ENCODE measurements around the gene MGMT.

MGMT gene

DNA sequence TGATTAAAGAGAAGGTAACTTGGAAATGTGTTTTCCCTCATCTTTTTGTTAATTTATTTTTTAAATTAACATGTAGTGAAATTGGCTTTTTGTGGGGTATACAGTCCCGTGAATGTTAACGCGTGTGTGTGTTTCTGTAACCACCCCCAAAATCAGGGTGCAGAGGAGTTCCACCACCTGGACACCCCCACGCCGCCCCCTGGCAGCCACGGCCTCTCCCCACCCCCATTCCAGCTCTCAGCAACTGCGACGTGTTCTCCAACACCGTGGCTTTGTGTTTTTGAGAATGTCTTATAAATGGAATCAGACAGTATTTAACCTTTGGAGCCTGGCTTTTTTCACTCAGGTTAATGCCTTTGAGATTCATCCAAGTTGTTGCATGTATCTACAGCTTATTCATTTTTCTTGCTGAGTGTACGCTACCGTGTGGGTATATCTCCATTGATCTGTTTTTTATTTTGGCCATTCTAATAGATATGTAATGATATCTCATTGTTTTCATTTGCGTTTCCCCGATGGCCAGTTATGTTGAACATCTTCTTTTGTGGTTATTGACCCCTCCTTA, 278.2 kb downstream of the MGMT start:
- no peak for DNase-seq

DNA sequence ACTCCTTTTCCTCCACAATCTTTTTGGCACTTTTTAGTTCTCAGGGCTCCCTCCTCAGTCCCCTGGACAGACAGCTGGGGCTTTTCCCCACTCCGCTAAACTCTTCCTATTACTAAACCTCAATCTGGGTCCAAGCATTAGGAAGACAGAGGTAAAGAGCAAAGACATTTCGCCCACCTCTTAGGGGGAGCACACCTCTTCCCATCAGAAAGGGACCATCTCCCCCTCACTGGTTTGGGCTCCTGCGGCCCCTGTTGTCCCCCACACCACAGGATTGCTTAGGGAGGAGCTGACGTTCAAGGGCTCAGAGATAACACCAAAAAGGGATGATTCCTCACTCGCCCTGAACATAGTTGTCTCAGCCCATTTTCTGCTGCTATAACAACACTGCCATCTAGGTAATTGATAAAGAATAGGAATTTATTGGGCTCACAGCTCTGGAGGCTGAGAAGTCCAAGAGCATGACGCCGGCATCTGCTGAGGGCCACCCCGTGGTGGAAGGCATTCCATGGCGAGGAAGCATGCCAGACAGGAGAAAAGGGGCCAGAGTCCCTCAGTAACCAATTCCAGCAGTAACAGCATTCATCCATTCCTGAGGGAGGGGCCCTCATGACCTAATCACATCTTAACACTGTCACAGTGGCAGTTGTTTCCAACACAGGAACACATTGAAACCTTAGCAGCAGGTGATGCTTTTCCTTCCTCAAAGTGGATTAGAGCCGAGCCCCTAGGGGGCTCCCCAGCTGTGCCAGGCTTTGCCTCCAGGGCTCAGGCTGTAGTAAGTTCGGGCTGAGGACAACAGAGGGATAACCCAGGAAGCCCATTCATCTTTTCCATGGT, 287.4 kb downstream of the MGMT start:
- DNase-seq, result no peak

DNA sequence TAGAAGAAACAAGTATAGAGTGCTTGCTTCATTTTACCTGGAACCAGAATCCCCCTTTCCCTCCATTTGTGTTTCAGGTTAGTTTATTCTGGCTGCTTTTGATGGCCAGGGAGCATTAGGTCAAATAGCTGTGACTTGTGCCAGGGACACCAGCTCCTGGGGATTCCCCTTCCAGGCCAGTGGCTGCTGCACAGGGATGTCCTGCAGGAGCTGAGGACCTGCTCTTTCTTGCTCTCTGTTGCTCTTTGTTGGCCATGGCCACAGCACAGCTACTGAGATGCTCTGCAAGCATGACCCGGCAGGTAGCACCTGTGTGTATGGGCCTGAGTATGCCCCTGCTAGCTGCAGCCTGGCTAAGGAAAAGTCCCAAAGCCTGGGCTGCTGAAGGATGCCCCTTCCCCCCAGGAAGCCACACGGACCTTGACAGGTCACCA, 288.1 kb downstream of the MGMT start:
- DNase-seq, result no peak

DNA sequence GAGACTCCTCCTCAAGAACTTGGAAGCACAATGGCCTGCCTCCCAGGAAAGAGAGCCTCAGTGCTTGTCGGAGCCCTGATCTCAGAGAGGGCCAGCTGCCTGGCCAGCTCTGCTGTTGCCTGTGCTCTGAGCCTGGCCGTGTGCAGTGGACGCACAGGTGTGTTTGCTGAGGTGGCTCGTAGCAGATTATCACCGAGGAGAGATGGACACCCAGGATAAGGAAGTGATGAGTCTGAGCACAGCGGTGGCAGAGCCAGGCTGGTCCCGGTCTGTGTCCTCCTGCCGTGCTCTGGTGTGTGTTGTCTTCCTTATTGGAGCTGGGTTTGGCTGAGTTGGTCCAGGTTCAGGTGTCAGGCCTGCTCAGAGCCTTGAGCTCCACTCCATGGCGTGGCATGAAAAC, 288.6 kb downstream of the MGMT start:
- no peak for DNase-seq

DNA sequence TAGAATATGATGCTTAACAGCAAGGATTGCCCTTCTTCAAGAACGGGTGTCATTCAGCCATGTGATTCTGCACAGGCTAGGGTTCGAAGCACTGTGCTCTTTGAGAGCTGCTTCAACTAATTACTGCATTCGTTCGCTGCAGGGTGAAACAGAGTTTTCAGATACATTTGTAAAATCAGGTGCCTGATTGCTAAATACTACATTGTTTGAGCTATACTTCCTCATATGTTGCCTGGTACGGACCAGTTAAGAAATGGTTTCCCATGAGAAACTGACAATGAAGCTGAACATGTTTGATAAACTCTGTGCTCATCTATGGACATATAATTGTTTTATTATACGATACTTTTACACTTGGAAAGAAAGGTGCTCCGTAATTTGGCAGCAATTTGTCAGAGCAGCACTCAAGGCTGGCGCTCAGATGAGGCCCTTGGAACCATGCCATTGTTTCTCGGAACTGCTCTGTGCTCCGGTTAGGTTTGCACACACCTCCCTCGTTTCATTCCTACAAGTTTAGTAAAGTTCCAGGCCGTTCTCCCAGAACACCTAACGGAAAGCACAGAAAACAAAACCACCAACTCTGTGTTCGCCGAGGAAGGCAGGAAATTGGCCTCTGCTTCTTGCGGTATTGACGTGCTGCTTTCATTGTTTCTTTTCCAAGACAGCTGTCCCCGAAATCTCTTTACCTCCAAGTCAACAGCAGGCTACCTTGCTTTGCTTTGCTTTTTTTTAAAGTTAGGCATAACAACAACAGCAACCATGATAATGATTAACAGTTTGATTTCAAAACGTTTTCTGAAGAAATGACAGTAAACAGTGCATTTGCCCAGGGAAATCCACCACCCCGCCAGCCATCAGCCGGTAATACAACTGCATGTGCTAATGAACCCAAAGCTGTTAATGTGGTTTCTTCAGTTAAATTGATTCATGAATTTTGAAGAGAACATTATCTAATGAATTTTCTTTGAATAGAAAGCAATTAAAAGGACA, 290.2 kb downstream of the MGMT start:
- DNase-seq, result no peak

DNA sequence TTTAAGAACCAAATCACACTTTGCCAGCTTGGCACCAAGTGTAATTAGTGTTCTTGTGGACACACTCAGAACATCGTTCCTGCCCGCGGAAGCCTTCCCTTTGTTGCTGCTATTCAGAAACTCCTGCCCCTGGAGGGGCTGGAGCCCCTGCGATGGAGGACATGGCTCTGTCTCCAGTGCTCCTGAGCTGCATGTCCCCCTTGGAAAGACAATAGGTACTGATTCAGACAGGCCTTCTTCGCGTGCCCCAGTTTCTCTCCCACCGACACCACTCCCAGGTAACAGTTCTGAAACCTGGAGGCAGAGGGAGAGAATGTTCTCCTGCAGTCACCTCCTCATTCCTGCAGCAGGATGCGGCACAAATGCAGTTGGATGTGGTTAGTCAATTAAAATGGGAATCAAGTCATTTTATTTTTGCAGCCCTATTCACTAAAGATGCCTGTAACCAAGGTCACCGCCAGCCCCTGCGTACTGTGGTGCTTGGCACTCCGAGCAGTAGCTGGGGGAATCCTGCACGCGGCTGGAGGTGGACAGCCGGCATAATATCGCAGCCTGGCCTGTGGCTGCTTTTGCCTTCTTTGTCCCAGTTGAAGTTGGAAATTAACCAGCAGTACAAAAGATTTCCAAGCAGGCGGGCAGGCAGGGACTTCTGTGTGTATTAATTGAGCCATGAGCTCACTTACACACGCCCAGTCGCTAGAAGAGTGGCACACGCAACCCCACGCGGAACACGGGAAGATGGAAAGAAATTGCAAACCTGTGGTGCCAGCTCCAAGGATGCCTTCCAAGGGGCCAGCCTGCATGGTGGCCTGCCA, 291.4 kb downstream of the MGMT start:
- DNase-seq, result no peak

DNA sequence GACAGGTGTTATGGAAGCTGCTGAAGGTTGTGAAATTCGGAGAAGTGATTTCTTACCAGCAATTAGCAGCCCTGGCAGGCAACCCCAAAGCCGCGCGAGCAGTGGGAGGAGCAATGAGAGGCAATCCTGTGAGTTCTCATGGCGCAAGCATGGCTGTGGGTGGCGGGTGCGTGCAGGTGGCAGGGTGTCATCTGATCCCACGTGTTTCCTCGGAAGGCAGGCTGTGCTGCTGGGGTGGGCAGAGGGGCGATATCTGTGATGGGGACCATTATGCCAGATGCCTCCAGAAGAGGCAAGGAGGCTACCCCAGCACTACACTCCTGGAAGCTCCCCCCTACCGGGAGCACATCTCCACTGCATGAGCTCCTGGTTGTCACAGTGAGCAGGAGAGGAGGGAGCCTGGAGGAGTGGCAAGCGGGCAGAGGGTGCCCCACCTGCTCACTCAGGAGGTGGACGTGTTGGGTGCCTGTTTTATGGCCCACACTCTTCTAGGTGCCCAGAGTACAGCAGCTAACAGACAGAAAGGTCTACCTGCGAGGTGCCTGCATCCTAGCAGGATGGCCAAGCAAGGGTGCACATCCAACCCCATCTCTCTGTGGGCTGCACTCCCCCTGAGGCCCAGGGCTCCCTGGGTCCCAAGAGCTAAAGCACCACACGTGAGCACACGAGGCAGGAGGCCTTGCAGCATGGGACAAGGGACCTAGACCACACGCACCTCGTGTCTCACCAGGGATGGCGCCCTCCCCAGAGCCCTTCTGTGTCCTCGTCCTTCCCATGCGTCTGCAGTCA, 292.4 kb downstream of the MGMT start:
- no peak for DNase-seq

DNA sequence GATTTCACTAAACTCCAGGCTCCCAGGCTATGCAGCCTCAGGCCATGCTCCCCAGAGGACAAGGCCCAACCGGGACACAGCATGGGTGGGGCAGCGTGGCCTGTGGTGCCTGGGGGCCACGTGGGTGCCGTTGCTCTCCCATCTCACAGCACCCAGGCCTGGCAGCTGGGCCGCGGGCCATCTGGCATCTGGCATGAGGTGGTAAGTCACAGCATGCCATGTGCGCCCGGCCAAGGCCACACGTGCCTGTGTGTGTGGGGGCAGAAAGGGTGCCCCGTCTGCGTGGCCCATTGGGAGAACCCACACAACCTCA, 292.9 kb downstream of the MGMT start:
- no peak for DNase-seq

DNA sequence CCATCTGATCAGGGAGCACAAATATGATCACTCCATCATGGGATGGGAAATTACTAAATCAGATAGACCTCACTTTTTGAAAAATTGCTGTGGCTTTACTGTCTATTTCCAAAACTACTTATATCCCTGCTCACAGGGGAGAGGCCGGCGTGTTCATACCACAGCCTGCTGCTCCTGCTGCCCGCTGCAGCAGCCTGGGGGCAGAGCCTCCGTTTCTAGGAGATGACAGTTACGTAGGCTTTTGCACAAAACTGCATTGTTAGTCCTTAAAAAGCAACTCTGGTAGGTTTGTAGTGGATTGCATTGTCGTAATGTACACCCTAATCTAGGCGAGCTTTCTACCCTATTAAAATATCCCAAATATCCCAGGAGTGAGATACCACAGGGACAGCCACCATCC, 293.4 kb downstream of the MGMT start:
- DNase-seq, result no peak

DNA sequence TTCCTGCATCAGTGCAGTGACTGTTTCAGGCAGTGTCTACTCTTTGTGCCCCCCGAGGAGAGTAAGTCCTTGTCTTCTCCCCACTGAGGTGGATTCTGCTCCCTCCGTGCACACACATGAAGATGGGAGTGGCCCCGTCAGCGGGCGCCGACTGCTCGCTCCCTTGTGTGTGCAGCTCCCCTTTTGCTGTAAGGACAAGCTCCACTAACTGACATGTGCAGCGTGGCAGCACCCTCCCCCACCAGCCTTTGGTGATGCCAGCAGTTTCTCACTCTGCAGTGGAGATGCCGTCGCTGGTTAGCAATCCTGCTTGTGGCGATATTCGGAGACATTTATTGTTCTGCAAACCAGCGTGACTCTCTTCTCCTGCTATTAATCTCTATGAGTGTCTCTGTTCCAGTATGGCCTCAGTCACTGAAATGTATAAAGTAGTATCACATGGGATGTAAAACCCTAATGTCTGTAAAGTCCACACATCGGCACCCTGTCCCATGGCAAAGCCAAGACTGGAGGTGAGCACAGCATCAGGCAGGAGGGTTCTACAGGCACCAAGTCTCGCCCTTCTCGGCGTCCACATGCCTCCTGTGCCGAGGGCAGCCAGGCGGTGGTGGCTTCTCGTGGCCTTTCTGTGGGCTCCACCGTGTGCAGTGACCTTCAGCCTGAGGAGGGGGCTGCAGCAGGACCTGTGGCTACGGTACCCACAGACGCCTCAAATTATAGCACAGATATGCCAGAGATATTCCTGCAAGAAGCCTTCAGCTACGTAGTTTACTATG, 294.3 kb downstream of the MGMT start:
- no peak for DNase-seq

DNA sequence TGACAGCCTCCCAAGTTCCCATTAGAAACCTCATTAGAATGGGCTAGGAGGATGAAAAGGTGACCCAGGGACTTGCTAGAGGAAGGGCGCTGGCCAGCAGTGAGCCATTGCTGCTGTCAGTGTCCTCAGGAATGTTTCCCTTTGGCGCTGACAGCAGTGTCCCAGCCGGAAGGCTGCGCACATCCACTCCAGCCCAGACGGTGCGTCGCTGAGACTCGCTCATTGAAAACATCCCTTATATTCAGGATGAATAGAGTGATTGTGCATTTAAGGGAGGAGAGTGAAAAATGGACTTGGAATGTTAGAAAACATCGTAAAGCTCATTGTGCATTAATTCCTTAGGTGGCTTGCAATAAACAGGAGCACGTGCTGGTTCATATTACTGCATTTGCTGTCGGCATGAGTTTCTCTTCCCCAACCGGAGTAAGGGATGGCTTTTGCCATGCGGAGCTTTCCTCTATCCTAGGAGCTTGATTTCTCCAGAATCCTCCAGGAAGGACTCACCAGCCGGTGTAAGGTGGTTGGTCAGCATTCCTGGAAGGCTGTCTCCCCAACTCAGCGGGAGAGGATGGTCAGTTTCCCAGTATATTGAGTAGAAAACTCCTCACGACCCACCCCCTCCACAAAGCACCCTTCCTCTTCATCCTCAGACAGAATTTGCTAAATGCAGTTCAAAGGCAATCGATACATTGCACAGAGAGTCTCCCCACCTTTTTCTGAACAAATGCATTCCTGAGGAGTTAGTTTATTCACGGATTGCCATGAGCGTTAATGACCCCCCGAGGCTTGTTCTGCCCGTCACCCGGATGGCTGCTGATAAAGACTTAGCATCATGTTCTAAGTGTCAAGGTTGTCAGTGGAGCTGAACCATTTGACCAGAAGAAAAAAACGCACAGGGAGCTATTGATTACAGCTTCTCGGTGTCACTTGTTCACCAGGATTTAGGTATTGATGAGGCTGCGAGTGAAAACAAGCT, 295.2 kb downstream of the MGMT start:
- DNase-seq, result no peak

DNA sequence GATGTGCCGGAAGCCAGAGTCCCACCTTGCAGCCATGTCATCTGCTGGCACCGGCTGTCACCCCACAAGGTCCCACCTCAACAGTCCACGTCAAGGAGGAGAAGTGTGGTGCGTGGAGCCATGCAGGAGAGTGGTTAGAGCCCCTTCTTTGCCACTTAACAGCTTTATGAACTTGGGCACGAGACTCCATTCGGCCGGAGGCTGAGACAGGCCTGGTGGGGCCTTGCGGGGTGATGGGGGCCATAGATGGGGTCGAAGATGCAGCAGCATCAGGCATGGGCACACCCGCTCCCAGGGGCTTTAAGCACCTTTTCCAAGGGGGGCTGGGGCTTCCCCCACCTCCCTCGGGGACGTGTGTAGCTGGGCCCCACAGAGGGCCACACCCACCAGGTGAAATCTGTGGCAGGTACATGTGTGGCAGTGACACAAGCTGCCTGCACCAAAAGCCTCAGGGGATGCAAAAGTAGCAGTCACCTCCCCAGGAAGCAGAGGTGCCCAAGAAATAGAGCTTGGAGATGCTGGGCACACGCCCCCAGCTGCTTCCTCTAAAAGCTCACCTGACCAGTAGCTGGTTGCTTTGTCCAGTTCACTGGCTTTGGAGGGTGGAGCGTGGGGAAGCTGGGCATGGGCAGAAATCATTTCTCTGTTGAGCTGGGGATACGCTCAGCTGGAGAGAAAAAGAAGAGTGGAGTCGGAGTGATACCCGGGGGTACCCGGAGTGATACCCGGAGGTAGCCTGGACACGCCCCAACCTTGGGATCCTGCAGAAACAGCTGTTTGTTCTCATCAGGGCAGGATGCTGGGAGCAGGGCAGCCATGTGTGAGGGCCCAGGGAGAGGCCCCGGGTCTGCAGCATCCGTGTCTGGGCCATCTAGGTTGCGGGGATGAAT, 297.2 kb downstream of the MGMT start:
- DNase-seq, result no peak

DNA sequence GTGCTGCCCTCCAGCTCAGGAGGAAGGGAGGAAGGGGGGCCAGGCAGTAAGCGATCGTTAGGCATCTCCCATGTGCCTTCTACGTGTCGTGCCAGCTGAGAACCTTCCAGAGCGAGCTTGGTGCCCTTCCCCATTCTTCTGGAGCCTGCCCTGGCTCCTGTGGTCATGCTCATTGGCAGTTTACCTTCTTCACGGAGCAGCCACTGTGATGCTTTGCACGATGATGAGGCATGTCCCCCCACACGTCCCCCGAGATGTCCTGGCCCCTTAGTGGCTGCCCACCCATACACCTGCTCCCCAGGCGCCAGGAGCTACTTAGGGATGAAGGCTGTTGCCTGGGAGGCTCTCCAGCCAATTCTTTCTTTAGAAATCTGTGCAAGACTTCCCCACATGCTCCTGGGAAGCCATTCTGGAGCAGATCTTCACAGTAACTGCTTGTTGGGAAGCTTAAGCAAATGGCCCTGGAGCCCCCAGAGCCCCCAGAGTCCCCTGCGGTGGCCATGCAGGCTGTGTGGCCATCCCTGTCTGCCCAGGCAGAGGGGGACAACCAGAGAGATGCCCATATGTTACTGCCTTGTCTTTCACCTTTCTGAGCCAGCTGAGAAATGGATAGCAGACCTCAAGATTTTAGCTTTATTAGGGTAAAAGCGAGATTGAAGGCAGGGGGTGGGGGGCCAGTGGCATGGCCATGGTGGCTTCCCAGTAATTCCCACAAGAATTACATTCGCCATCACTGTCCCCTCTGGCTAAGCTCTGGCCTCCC, 298.0 kb downstream of the MGMT start:
- no peak for DNase-seq

DNA sequence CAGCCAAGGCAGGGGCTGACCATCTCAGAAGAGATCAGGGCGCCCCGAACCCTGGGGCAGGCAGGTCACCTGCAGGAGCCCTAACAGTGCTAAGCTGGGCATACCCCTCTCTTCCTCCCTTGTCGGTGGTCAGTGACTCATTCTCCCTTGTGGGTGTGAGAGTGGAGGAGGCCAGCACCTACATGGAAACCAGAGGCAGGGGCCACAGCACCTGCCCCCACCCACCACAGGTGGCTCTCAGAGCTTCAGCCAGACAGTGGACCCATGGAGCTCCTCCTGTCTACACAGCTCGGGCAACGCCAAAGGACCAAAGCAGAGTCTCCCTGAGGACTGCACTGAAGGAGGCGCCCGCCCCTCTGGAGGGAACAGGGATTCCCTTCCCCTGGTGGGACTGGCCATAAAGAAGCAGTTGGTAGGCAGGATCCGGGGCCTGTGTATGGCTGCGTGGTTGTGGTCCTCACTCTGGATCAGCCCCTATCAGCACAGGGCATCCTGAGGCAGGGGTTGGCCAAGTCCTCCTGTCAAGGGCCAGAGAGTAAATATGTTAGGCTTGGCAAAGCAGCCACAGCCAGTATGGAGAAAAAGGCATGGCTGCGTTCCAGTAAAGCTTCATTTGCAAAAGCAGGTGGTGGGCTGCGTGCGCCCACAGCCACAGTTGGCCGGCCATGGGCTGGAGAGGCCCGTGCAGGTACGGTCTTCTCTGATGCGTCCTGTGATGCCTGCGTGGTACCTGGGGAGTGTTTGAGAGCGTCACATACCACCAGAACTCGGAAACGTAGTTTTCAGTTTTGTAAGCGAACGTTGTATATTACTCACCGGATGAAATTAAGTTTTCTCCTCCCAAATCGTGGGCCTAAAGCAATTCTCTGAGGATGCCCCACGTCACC, 298.9 kb downstream of the MGMT start:
- DNase-seq, result no peak

DNA sequence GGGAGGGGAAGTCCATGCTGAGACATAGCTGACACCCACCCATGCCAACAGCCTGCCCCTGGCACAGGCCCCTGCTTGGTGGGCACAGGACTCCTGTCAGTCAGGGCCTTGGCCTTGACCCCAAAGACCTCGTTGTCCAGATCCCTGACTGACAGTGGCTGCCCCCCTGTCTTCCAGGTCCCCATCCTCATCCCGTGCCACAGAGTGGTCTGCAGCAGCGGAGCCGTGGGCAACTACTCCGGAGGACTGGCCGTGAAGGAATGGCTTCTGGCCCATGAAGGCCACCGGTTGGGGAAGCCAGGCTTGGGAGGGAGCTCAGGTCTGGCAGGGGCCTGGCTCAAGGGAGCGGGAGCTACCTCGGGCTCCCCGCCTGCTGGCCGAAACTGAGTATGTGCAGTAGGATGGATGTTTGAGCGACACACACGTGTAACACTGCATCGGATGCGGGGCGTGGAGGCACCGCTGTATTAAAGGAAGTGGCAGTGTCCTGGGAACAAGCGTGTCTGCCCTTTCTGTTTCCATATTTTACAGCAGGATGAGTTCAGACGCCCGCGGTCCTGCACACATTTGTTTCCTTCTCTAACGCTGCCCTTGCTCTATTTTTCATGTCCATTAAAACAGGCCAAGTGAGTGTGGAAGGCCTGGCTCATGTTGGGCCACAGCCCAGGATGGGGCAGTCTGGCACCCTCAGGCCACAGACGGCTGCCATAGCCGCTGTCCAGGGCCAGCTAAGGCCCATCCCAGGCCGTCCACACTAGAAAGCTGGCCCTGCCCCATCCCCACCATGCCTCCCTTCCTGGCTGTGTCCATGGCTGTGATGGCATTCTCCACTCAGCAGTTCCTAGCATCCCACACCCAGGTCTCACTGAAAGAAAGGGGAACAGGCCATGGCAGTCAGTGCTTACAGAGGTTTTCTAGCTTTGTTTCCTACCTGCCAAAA, 299.8 kb downstream of the MGMT start:
- no peak for DNase-seq

DNA sequence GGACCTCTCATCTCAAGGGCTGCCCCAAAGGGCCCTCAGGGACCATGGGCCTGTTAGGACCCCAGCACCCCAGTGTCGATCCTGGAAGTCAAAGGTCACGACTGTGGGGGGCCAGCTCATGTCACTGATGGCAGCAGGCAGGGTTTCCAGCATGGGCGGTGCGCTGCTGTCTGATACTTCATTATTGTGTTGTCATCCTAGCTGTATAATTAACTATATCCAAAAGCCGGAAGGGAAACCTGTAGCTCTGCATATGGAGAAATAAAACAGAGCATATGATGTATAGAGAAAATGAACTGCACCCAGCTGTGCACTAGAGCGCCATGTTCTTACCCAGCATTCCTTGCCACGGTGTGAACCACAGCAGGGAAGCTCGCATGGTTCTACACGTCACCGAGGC, 300.7 kb downstream of the MGMT start:
- no peak for DNase-seq

Measured in stimulated activated CD4-positive, alpha-beta T cell treated with anti-CD3 and anti-CD28 coated beads, Interleukin-15, amount 100 ng/mL, for 24 hours (primary cell).